Stimulated activated CD4-positive, alpha-beta T cell treated with anti-CD3 and anti-CD28 coated beads, Interleukin-4, amount 100 ng/mL, for 1 hour (primary cell): Measurements from ENCODE around the gene C1orf159.
A peak's percentile ranks its signal among the peaks of the same experiment; 100 is the strongest.

Experiments used
- DNase-seq: peaks from one replicate; pipeline ENCODE4 v3.0.0-alpha.2; 2020

Gene C1orf159

GRCh38 chr1:1049318-1050165 is 66.3 kb downstream of the C1orf159 start:
- DNase-seq, result no peak

- DNase-seq, result no peak
These were observed 67.1 kb downstream of the C1orf159 start for GRCh38 chr1:1048765-1049164.

- no peak for DNase-seq
These were observed 67.9 kb downstream of the C1orf159 start for GRCh38 chr1:1047963-1048362.

- no peak for DNase-seq
These were observed 68.5 kb downstream of the C1orf159 start for GRCh38 chr1:1047407-1047806.

- no peak for DNase-seq
These were observed 69.1 kb downstream of the C1orf159 start for GRCh38 chr1:1046767-1047166.

GRCh38 chr1:1046243-1046642 is 69.6 kb downstream of the C1orf159 start:
- DNase-seq, result no peak

GRCh38 chr1:1045129-1045528 is 70.8 kb downstream of the C1orf159 start:
- DNase-seq, result no peak

GRCh38 chr1:1044455-1045078 is 71.3 kb downstream of the C1orf159 start:
- DNase-seq, result no peak

- DNase-seq, result no peak
These were observed 72.0 kb downstream of the C1orf159 start for GRCh38 chr1:1043921-1044320.

GRCh38 chr1:1043411-1043810 is 72.5 kb downstream of the C1orf159 start:
- DNase-seq, result no peak

GRCh38 chr1:1042835-1043234 is 73.1 kb downstream of the C1orf159 start:
- no peak for DNase-seq

GRCh38 chr1:1041873-1042272 is 74.0 kb downstream of the C1orf159 start:
- DNase-seq, result no peak

- no peak for DNase-seq
These were observed 74.8 kb downstream of the C1orf159 start for GRCh38 chr1:1041092-1041523.

GRCh38 chr1:1040004-1040991 is 75.6 kb downstream of the C1orf159 start:
- peak; percentile 72 for DNase-seq

- no peak for DNase-seq
These were observed 76.6 kb downstream of the C1orf159 start for GRCh38 chr1:1039145-1039910.

GRCh38 chr1:1038694-1039093 is 77.2 kb downstream of the C1orf159 start:
- no peak for DNase-seq

- no peak for DNase-seq
These were observed 78.2 kb downstream of the C1orf159 start for GRCh38 chr1:1037366-1038327.

GRCh38 chr1:1035291-1035943 is 80.5 kb downstream of the C1orf159 start:
- DNase-seq, result no peak

GRCh38 chr1:1034439-1034781 is 81.5 kb downstream of the C1orf159 start:
- DNase-seq, result no peak

- DNase-seq, result peak; percentile 23
These were observed 82.0 kb downstream of the C1orf159 start for GRCh38 chr1:1033731-1034438.
